Activated naive CD4-positive, alpha-beta T cell treated with anti-CD3 and anti-CD28 coated beads, Interleukin-2, amount 10 ng/mL, durations not matched to agents 5 hours and 36 hours (primary cell): Measurements from ENCODE around the gene PLXNB1. TPM values are rescaled to one million over a fixed set of nuclear protein-coding genes. Genes with fewer than 3 reads are reported as not detected.

ENCODE experiments used
- total RNA-seq, 2 experiments: library from RNA; stranded (reverse); gene quantifications; one replicate each; pipeline ENCODE4 v1.2.3, GENCODE V29; 2021

PLXNB1 gene, protein sequence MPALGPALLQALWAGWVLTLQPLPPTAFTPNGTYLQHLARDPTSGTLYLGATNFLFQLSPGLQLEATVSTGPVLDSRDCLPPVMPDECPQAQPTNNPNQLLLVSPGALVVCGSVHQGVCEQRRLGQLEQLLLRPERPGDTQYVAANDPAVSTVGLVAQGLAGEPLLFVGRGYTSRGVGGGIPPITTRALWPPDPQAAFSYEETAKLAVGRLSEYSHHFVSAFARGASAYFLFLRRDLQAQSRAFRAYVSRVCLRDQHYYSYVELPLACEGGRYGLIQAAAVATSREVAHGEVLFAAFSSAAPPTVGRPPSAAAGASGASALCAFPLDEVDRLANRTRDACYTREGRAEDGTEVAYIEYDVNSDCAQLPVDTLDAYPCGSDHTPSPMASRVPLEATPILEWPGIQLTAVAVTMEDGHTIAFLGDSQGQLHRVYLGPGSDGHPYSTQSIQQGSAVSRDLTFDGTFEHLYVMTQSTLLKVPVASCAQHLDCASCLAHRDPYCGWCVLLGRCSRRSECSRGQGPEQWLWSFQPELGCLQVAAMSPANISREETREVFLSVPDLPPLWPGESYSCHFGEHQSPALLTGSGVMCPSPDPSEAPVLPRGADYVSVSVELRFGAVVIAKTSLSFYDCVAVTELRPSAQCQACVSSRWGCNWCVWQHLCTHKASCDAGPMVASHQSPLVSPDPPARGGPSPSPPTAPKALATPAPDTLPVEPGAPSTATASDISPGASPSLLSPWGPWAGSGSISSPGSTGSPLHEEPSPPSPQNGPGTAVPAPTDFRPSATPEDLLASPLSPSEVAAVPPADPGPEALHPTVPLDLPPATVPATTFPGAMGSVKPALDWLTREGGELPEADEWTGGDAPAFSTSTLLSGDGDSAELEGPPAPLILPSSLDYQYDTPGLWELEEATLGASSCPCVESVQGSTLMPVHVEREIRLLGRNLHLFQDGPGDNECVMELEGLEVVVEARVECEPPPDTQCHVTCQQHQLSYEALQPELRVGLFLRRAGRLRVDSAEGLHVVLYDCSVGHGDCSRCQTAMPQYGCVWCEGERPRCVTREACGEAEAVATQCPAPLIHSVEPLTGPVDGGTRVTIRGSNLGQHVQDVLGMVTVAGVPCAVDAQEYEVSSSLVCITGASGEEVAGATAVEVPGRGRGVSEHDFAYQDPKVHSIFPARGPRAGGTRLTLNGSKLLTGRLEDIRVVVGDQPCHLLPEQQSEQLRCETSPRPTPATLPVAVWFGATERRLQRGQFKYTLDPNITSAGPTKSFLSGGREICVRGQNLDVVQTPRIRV (N-terminal part only)
- 1 to 10 TPM; 2.1 to 2.6 TPM for total RNA-seq

GRCh38 chr3:48429960-48430707, at the start of gene PLXNB1:
PLXNB1 (minus strand) TSS chr3:48430086; CDS start chr3:48424611, 5,475 bp downstream.

GRCh38 chr3:48446425-48447193, 16.7 kb upstream of the PLXNB1 start, which contains the start of gene ATRIP:
ATRIP (plus strand) TSS chr3:48446737; CDS start chr3:48446846, 109 bp downstream.

DNA sequence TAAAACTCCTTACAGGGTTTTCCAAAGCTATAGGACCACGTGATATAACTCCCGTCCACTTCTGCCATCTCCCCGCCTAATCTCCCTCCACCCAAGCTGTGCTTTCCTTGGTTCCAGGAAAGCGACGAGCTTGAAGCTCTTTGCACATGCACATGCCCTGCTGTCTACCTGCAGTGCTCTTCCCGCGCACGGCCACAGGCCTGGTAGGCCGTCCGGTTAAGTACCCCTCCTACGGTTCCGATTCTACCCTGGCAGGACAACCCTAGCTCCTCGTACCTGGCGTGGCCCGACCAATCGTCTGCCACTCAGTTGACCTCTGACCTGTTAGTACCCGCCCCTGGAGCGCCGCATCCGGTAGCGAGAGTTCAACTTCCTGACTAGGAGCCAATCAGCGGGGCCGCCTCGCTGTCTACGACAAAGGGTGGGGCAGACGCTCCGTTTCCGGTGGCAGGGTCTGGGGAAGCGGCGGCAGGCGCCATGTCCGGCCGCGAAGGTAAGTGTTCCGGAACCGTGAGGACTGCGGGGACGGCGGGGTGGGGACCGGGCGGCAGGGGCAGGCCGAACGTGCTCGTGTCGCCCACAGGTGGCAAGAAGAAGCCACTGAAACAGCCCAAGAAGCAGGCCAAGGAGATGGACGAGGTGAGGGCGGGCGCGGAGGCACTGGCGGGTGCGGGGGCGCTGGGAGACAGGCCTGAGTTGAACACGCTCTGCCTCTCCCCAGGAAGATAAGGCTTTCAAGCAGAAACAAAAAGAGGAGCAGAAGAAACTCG, 10.1 kb upstream of the PLXNB1 start, which contains the start of the genes CCDC51 and TMA7:
Gene CCDC51, minus strand, starts transcription at position 300 of the 770 bp plus-strand sequence. CDS start 4,991 bp downstream, outside the sequence.
Gene TMA7, plus strand, starts transcription at position 438 of the 770 bp plus-strand sequence. Its CDS starts 40 bp downstream, at position 478.

DNA sequence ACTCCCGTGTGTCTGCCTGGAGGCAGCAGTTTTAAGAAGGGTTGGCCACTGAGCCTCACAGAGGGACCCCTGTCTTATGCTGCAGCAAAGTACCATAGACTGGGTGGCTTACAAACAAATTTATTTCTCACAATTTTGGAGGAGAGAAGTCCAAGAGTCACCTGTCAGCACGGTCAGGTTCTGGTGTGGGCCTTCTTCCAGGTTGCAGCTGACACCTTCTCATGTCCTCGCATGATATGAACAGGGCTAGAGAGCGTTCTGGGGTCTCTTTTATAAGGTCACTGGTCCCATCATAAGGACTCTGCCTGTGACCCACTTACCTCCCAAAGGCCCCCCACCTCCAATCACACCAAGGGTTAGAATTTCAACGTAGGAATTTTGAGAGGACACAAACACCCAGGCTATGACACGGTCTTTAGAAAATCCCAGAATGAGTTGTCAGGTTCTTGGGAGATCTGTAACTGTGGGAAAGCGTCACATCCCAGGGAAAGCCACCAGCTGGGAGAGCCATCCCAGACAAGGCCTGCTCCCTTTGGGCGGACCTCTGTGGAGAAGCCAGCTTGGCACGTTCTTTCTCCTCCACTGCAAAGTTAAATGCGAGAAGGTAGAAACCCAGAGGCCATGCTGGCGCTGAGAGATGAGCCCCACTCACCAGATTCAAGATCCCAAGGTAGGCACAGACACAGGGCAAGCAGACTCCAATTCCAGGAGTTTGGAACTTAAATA, 58.1 kb downstream of the PLXNB1 start, which contains the start of gene FBXW12:
Gene FBXW12, plus strand, starts transcription at position 569 of the 726 bp plus-strand sequence. CDS start 549 bp downstream, outside the sequence.

Other genes with a start within 250 kb of the PLXNB1 start
- 10 to 100 TPM; 15.8 to 16.3 TPM for gene CDC25A, start 241.7 kb downstream of the PLXNB1 start, total RNA-seq
- gene CAMP, start 206.6 kb downstream of the PLXNB1 start, total RNA-seq = not detected
- gene ZNF589, start 189.0 kb downstream of the PLXNB1 start, total RNA-seq = 10 to 100 TPM; 44.5 to 48.6 TPM
- gene NME6, start 128.7 kb downstream of the PLXNB1 start, total RNA-seq = 10 to 100 TPM; 32.0 to 34.8 TPM
- not detected for gene SPINK8, start 96.4 kb downstream of the PLXNB1 start, total RNA-seq
- gene FBXW12, start 57.9 kb downstream of the PLXNB1 start, total RNA-seq = not detected
- 10 to 100 TPM; 11.7 to 11.8 TPM for gene CCDC51, start 10.0 kb upstream of the PLXNB1 start, total RNA-seq
- gene TMA7, start 10.2 kb upstream of the PLXNB1 start, total RNA-seq = 100 to 1,000 TPM; 293 to 318 TPM
- 10 to 100 TPM; 13.5 to 14.9 TPM for gene ATRIP, start 16.7 kb upstream of the PLXNB1 start, total RNA-seq
- 100 to 1,000 TPM; 142 to 151 TPM for gene SHISA5, start 74.1 kb upstream of the PLXNB1 start, total RNA-seq
- gene PFKFB4, start 126.7 kb upstream of the PLXNB1 start, total RNA-seq = 10 to 100 TPM; 33.7 to 38.4 TPM
- not detected for gene UCN2, start 133.7 kb upstream of the PLXNB1 start, total RNA-seq
- under 1 TPM; 0.17 to 0.60 TPM for gene COL7A1, start 165.2 kb upstream of the PLXNB1 start, total RNA-seq
- 100 to 1,000 TPM; 117 to 140 TPM for gene UQCRC1, start 179.6 kb upstream of the PLXNB1 start, total RNA-seq
- gene TMEM89, start 191.7 kb upstream of the PLXNB1 start, total RNA-seq = under 1 TPM in 1 of 2 experiments, not detected in 1; 0.55 TPM
- 10 to 100 TPM; 40.6 to 49.0 TPM for gene SLC26A6, start 205.4 kb upstream of the PLXNB1 start, total RNA-seq
- gene CELSR3, start 232.8 kb upstream of the PLXNB1 start, total RNA-seq = 1 to 10 TPM; 7.3 to 8.1 TPM